Mesenchymal stem cell (in vitro differentiated cells and primary cell): ENCODE data around the gene SPSB3.

ENCODE experiments used
- DNase-seq: peaks from one replicate; pipeline ENCODE4 v3.0.0-alpha.2; 2013
- H2AFZ ChIP-seq: one replicate; pipeline ENCODE4 v1.6.1; 2013; ENCODE audit warnings: low read depth, mild to moderate bottlenecking, control low read depth, inconsistent platforms, low read length, moderate library complexity
- H2AK5ac ChIP-seq: 2 replicates; pipeline ENCODE4 v1.6.1; 2013; ENCODE audit warnings: low read length, moderate library complexity, mild to moderate bottlenecking, inconsistent platforms; ENCODE audit not compliant: severe bottlenecking
- H2BK120ac ChIP-seq: one replicate; pipeline ENCODE4 v1.6.1; 2013; ENCODE audit warnings: low read depth, mild to moderate bottlenecking, inconsistent platforms, low read length, moderate library complexity
- H2BK12ac ChIP-seq, 2 experiments: one replicate each; pipeline ENCODE4 v1.6.1; 2013; ENCODE audit warnings: inconsistent platforms in 2 of 2, low read length in 2 of 2, mild to moderate bottlenecking in 2 of 2, moderate library complexity in 2 of 2, control low read depth in 1 of 2
- H2BK15ac ChIP-seq: one replicate; pipeline ENCODE4 v1.6.1; 2013; ENCODE audit warnings: mild to moderate bottlenecking, low read depth, inconsistent platforms; ENCODE audit not compliant: poor library complexity, severe bottlenecking
- H2BK5ac ChIP-seq: 2 replicates; pipeline ENCODE4 v1.6.1; 2013; ENCODE audit warnings: low read depth, mild to moderate bottlenecking, low read length, control low read depth, inconsistent platforms; ENCODE audit not compliant: poor library complexity, severe bottlenecking
- H3K14ac ChIP-seq, 2 experiments: one replicate each; pipeline ENCODE4 v1.6.1; 2013; ENCODE audit warnings: inconsistent platforms in 2 of 2, low read length in 2 of 2, control low read depth in 1 of 2, mild to moderate bottlenecking in 1 of 2, moderate library complexity in 1 of 2
- H3K18ac ChIP-seq, 2 experiments: one replicate each; pipeline ENCODE4 v1.6.1; 2013; ENCODE audit warnings: inconsistent platforms in 2 of 2, low read length in 2 of 2, control low read depth in 1 of 2, low read depth in 1 of 2, mild to moderate bottlenecking in 1 of 2
- H3K23ac ChIP-seq, 2 experiments: one replicate each; pipeline ENCODE4 v1.6.1; 2013; ENCODE audit warnings: inconsistent platforms in 2 of 2, low read length in 2 of 2, mild to moderate bottlenecking in 2 of 2, moderate library complexity in 2 of 2, control low read depth in 1 of 2
- H3K27ac ChIP-seq: 2 replicates; pipeline ENCODE4 v1.5.1; 2013; ENCODE audit warnings: mild to moderate bottlenecking, moderate library complexity, low read length, control low read depth, inconsistent platforms; ENCODE audit not compliant: poor library complexity, severe bottlenecking
- H3K27me3 ChIP-seq, 2 experiments: 2 replicates each; pipeline versions ENCODE4 v1.6.1 to v1.7.0; 2013; ENCODE audit warnings: low read length in 2 of 2, mild to moderate bottlenecking in 2 of 2, moderate library complexity in 2 of 2, control low read depth in 1 of 2, inconsistent platforms in 1 of 2; ENCODE audit not compliant: control insufficient read depth in 1 of 2, insufficient read depth in 1 of 2
- H3K36me3 ChIP-seq, 2 experiments: 2 replicates each; pipeline versions ENCODE4 v1.6.1 to v1.7.0; 2013; ENCODE audit warnings: low read length in 2 of 2, control low read depth in 1 of 2, inconsistent platforms in 1 of 2, low read depth in 1 of 2, mild to moderate bottlenecking in 1 of 2; ENCODE audit not compliant: insufficient read depth in 2 of 2, control insufficient read depth in 1 of 2
- H3K4ac ChIP-seq, 2 experiments: one replicate each; pipeline ENCODE4 v1.6.1; 2013; ENCODE audit warnings: inconsistent platforms in 2 of 2, low read length in 2 of 2, mild to moderate bottlenecking in 2 of 2, moderate library complexity in 2 of 2, control low read depth in 1 of 2, low read depth in 1 of 2
- H3K4me1 ChIP-seq: 2 replicates; pipeline ENCODE4 v1.6.1; 2013; ENCODE audit warnings: low read depth, low read length, control low read depth; ENCODE audit not compliant: control insufficient read depth, insufficient read depth
- H3K4me2 ChIP-seq: 2 replicates; pipeline ENCODE4 v1.6.1; 2013; ENCODE audit warnings: low read length, mild to moderate bottlenecking, inconsistent platforms; ENCODE audit not compliant: poor library complexity, severe bottlenecking
- H3K4me3 ChIP-seq, 2 experiments: 2 replicates each; pipeline versions ENCODE4 v1.5.1 to v1.7.0; 2013; ENCODE audit warnings: low read length in 2 of 2, mild to moderate bottlenecking in 2 of 2, control low read depth in 1 of 2, low read depth in 1 of 2; ENCODE audit not compliant: insufficient read depth in 1 of 2
- H3K79me1 ChIP-seq: replicated peaks from 2 replicates; pipeline ENCODE4 v1.6.1; 2013; ENCODE audit warnings: mild to moderate bottlenecking, control low read depth, low read length, inconsistent platforms; ENCODE audit not compliant: poor library complexity, severe bottlenecking
- H3K9ac ChIP-seq: 2 replicates; pipeline ENCODE4 v1.7.0; 2013; ENCODE audit warnings: mild to moderate bottlenecking, low read length, moderate library complexity
- H3K9me3 ChIP-seq: 2 replicates; pipeline ENCODE4 v1.7.0; 2013; ENCODE audit warnings: mild to moderate bottlenecking, low read length; ENCODE audit not compliant: control insufficient read depth
- H4K8ac ChIP-seq: one replicate; pipeline ENCODE4 v1.6.1; 2013; ENCODE audit warnings: inconsistent platforms, mild to moderate bottlenecking, low read length, moderate library complexity
- H4K91ac ChIP-seq: one replicate; pipeline ENCODE4 v1.6.1; 2013; ENCODE audit warnings: mild to moderate bottlenecking, low read length, inconsistent platforms
- WGBS: methylation state at CpG from one replicate; pipeline ENCODE4 v1.1.7; 2013; ENCODE audit warnings: mixed read lengths; 5-methylcytosine and 5-hydroxymethylcytosine counted together

SPSB3 gene

DNA sequence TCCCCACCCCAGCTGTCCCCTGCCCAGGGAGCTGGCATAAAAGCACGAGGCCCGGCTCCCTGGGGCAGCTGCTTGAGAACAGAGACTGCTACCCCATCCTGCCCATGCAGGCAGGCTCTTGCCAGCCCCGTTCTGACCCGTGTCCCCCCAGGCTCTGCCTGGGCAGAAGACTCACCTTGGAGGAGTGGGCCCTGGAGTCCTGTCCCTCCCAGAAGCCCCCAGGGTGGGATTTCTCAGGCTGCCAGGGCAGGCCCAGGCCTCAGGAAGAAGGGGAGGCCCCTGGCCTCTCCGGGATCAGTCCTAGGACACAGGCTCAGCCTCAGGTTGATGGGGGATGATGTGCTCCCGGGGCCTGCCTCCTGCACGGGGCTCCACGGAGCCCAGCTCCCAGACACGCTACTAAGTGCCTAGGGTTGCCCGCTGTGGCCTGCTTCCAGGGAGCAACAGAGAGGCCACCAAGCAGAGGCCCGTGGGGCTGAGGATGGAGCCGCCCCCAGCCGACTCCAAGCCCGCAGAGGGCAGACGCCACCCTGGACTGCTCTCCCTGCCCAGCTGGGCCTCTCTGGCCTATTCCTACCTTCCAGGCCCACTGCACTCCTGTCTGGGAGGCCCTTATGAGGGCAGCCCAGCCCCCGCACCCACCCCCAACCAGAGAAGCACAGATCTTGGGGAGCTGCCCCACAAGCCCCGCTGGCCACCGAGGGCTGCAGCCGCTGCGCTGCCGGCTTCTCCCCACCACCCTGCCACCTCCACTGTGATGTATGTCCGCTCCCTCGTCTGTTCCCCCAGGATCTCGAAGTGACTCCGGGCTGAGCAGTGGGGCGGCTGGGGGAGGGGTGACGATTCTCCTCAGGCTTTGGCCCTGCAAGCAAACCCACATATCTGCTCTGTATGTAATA lies 12.7 kb downstream of the SPSB3 start:
- Histone ChIP-seq H3K9ac (peak overlapping the region; percentile 76), H3K27me3 (no peaks in the 10 kb centered on the region), H2BK5ac (no peak overlapping the region), H3K27ac (peak overlapping the region; percentile 6), H2BK12ac (no peak overlapping the region), H2BK120ac (no peak overlapping the region), H4K91ac (no peak overlapping the region), H2AFZ (no peak overlapping the region), H3K4me1 (peaks cover 33% of the 10 kb centered on the region), H3K4me3 (peak overlapping the region in 1 of 2 experiments; percentile 87), H4K8ac (no peak overlapping the region), H3K36me3 (peaks cover 40 to 63% of the 10 kb centered on the region in 2 experiments), H3K14ac (no peak overlapping the region), H3K18ac (no peak overlapping the region), H2BK15ac (no peak overlapping the region), H3K4ac (no peak overlapping the region), H3K79me1 (peaks cover 13% of the 10 kb centered on the region), H3K4me2 (no peak overlapping the region), H3K23ac (no peak overlapping the region), H2AK5ac (no peak overlapping the region), H3K9me3 (no peaks in the 10 kb centered on the region)
- DNase-seq = no peak
- WGBS = 89% methylated on average over 27 of the region's 27 CpGs

- Histone ChIP-seq H2BK120ac (no peak overlapping the region), H3K27ac (no peak overlapping the region), H3K4me3 (no peak overlapping the region), H3K4me1 (peaks cover 29% of the 10 kb centered on the region), H4K91ac (no peak overlapping the region), H3K18ac (no peak overlapping the region), H2AK5ac (no peak overlapping the region), H3K36me3 (peaks cover 47 to 69% of the 10 kb centered on the region in 2 experiments), H4K8ac (no peak overlapping the region), H3K4ac (no peak overlapping the region), H3K9ac (no peak overlapping the region), H2BK5ac (no peak overlapping the region), H2BK15ac (no peak overlapping the region), H3K79me1 (peaks cover 11% of the 10 kb centered on the region), H2BK12ac (no peak overlapping the region), H2AFZ (no peak overlapping the region), H3K9me3 (no peaks in the 10 kb centered on the region), H3K23ac (no peak overlapping the region), H3K14ac (no peak overlapping the region), H3K4me2 (no peak overlapping the region), H3K27me3 (no peaks in the 10 kb centered on the region)
- 91% methylated on average over 15 of the region's 26 CpGs for WGBS
- DNase-seq = no peak
Observed at GRCh38 chr16:1768767-1769401, 13.5 kb downstream of the SPSB3 start.

DNA sequence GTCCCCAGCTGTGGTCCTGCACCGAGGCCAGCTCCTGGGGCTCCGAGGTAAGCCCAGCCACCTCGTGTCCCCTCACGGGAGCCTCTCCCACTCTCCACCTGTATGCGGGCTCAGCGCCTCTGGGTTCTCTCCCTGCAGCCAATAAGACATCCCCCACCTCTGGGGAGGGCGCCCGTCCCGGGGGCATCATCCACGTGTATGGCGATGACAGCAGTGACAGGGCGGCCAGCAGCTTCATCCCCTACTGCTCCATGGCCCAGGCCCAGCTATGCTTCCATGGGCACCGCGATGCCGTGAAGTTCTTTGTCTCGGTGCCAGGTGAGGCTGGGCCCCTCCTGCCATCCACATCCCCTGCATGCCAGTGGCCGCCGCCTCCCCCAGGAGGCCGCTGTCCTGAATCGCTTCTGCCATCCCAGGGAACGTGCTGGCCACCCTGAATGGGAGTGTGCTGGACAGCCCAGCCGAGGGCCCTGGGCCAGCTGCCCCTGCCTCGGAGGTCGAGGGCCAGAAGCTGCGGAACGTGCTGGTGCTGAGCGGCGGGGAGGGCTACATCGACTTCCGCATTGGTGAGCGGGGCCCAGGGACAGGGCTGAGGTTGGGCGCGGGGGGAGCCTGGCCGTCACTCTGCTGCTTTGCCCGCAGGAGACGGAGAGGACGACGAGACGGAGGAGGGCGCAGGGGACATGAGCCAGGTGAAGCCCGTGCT lies 14.2 kb downstream of the SPSB3 start:
- H3K27me3 ChIP-seq = no peaks in the 10 kb centered on the region
- WGBS = 93% methylated on average over 41 of the region's 41 CpGs

More for the DNA sequence above, 14.2 kb downstream of the SPSB3 start:
- no peak overlapping the region for H3K18ac ChIP-seq
- H3K36me3 ChIP-seq = peaks cover 51 to 76% of the 10 kb centered on the region in 2 experiments
- no peak overlapping the region for H3K4me2 ChIP-seq
- no peak overlapping the region for H4K91ac ChIP-seq
- no peak overlapping the region for H3K14ac ChIP-seq
- H3K4ac ChIP-seq = no peak overlapping the region
- no peak overlapping the region for H2BK12ac ChIP-seq
- H3K9ac ChIP-seq = no peak overlapping the region
- no peak overlapping the region for H2AFZ ChIP-seq
- H2BK120ac ChIP-seq = no peak overlapping the region
- no peaks in the 10 kb centered on the region for H3K9me3 ChIP-seq
- H3K27ac ChIP-seq = no peak overlapping the region
- peaks cover 14% of the 10 kb centered on the region for H3K79me1 ChIP-seq
- no peak overlapping the region for H2BK5ac ChIP-seq
- no peak overlapping the region for H4K8ac ChIP-seq
- H2AK5ac ChIP-seq = no peak overlapping the region
- H2BK15ac ChIP-seq = no peak overlapping the region
- no peak overlapping the region for H3K23ac ChIP-seq
- no peak overlapping the region for H3K4me3 ChIP-seq
- peaks cover 29% of the 10 kb centered on the region for H3K4me1 ChIP-seq
- no peak for DNase-seq
